ENCODE results near the gene KRTAP5-2. TPM values are rescaled to one million over a fixed set of nuclear protein-coding genes. Genes with fewer than 3 reads are reported as not detected.

The KRTAP5-2 gene
- total and polyA plus RNA-seq, 2 of the 4 experiments (the other 2 are of a cell fraction) = not detected

- no peak for DNase-seq
- CTCF ChIA-PET = interaction anchor here (1.0 kb wide), 2 partner anchors 13 to 15 kb away, joined by 3 read pairs; no protein-coding TSS in a partner anchor
- dilution Hi-C loops (cut with HindIII; ENCODE audit: low sequenced_read_pairs, unreplicated experiment) = no loop called here
These were observed 8.1 kb downstream of the KRTAP5-2 start for GRCh38 chr11:1589996-1590395.

More at GRCh38 chr11:1589996-1590395, 8.1 kb downstream of the KRTAP5-2 start:
- H3K27ac ChIP-seq (ENCODE audit: insufficient read depth, low read length) = no peak overlapping the region
- no peak overlapping the region for H3K18ac ChIP-seq (ENCODE audit: low read depth, low read length)
- H4K8ac ChIP-seq (ENCODE audit: low read depth in 2 of 2, low read length in 2 of 2) = no peak overlapping the region
- no peak for ATAC-seq (ENCODE audit: low read depth)
- H2BK15ac ChIP-seq (ENCODE audit: low read depth, low read length) = no peak overlapping the region
- H3K23ac ChIP-seq (ENCODE audit: low read depth, low read length) = no peak overlapping the region
- H3K14ac ChIP-seq (replicated peaks; ENCODE audit: low read depth, low read length) = no peak overlapping the region
- no peaks in the 10 kb centered on the region for H3K4me1 ChIP-seq (ENCODE audit: control insufficient read depth, insufficient read depth, low read length)
- H3K9me3 ChIP-seq (ENCODE audit: control insufficient read depth, insufficient read depth, low read length) = no peaks in the 10 kb centered on the region
- TF ChIP-seq CHD1 (IDR thresholded peaks at IDR 0.05; ENCODE audit: low read depth, low read length) (no peak), MAZ (IDR thresholded peaks at IDR 0.05; ENCODE audit: borderline replicate concordance, low read depth, low read length) (no peak), USF2 (IDR thresholded peaks at IDR 0.05; ENCODE audit: low read depth, low read length) (no peak), POLR2A (IDR thresholded peaks at IDR 0.05; ENCODE audit: low read depth, low read length) (no peak), MXI1 (IDR thresholded peaks at IDR 0.05; ENCODE audit: borderline replicate concordance, low read depth, low read length) (no peak), MAFK (IDR thresholded peaks at IDR 0.05; ENCODE audit: low read depth, low read length) (no peak), RAD21 (IDR thresholded peaks at IDR 0.05; ENCODE audit: low read length) (no peak), NFE2L2 (IDR thresholded peaks at IDR 0.05; ENCODE audit: low read depth, low read length) (no peak), RCOR1 (IDR thresholded peaks at IDR 0.05; ENCODE audit: insufficient replicate concordance, low read length) (no peak), RFX5 (IDR thresholded peaks at IDR 0.05; ENCODE audit: low read depth, low read length) (no peak), ELK1 (IDR thresholded peaks at IDR 0.05; ENCODE audit: borderline replicate concordance, low read depth, low read length) (no peak), FOS (IDR thresholded peaks at IDR 0.05; ENCODE audit: low read depth, low read length) (no peak), CTCF (conservative IDR thresholded peaks at IDR 0.05; ENCODE audit: low read depth, low read length) (no peak), BHLHE40 (IDR thresholded peaks at IDR 0.05; ENCODE audit: low read depth, low read length) (no peak)
- no peak overlapping the region for H3K4me2 ChIP-seq (ENCODE audit: low read depth, low read length)
- POLR2A ChIA-PET (ENCODE audit: unreplicated experiment) = no interaction called here
- H3K4ac ChIP-seq (ENCODE audit: low read depth, low read length) = no peak overlapping the region
- in situ Hi-C loops (cut with MboI; ENCODE audit: low sequenced_read_pairs) (no loop called here), intact Hi-C loops (cut with micrococcal nuclease) (no loop called here)
- no peaks in the 10 kb centered on the region for H3K9me1 ChIP-seq (ENCODE audit: insufficient read depth, low read length)
- no peaks in the 10 kb centered on the region for H4K20me1 ChIP-seq (ENCODE audit: insufficient read depth, low read length)
- no peak overlapping the region for H3K4me3 ChIP-seq (ENCODE audit: insufficient read depth, low read depth, low read length)
- H2BK20ac ChIP-seq (ENCODE audit: low read depth, low read length) = no peak overlapping the region
- no peak overlapping the region for H4K5ac ChIP-seq (ENCODE audit: low read depth, low read length)
- H3K9ac ChIP-seq (ENCODE audit: low read depth, low read length) = no peak overlapping the region
- WGBS, 2 experiments (ENCODE audit: extremely low coverage in 2 of 2, insufficient read length in 1 of 2) = 72% methylated on average over 4 of the region's 6 CpGs; no CpG with 5 or more reads in 1 of the 2 experiments
- no peak overlapping the region for H2BK120ac ChIP-seq (ENCODE audit: low read depth, low read length)
- H3K79me1 ChIP-seq (ENCODE audit: low read depth in 1 of 2, low read length in 2 of 2) = no peaks in the 10 kb centered on the region
- no peak overlapping the region for H4K91ac ChIP-seq (ENCODE audit: insufficient read depth, low read depth, low read length)
- H2AK9ac ChIP-seq (replicated peaks; ENCODE audit: low read depth, low read length, poor library complexity) = no peak overlapping the region
- H2BK5ac ChIP-seq (ENCODE audit: low read depth, low read length, poor library complexity, severe bottlenecking) = no peak overlapping the region
- no peak overlapping the region for H2AFZ ChIP-seq (replicated peaks; ENCODE audit: low read length, poor library complexity)
- H3K36me3 ChIP-seq (ENCODE audit: control insufficient read depth, insufficient read depth, low read length) = no peaks in the 10 kb centered on the region
- H3K56ac ChIP-seq (ENCODE audit: extremely low read depth, insufficient read depth, low read length) = no peak overlapping the region
- peaks cover 34% of the 10 kb centered on the region for H3K27me3 ChIP-seq (ENCODE audit: control insufficient read depth, insufficient read depth, low read length)
- no TSS peak for BruUV-seq (replicated peaks)
- H2AK5ac ChIP-seq (ENCODE audit: low read depth, low read length) = no peak overlapping the region
